Measurements from ENCODE around the gene DDX59.
"Not testable (repeated sequence)": the region's sequence is repeated elsewhere in the genome, so short reads cannot be mapped to it uniquely, and the experiment has no call there.

The DDX59 gene

DNA sequence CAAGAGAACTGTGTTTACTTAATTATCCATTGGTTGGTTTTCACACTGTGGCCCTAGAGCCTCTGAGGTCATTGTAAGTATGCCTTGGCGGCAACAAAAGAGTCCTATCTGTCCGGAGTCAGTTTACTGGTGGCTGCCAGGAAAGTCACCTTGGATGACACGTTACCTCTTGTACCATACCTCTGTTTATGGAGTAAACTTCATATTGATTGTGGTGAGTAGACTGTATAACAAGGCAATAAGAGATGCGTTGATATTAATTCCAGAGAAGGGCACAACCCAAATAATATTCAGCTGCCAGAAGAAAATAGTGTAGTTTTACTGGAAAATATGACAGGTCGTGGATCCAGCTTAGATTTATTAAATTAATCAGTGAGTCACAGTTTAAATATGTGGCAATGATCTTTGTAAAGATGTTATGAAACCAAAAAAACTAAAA lies 28.7 kb downstream of the DDX59 start:
- TF ChIP-seq, protein P1, sequence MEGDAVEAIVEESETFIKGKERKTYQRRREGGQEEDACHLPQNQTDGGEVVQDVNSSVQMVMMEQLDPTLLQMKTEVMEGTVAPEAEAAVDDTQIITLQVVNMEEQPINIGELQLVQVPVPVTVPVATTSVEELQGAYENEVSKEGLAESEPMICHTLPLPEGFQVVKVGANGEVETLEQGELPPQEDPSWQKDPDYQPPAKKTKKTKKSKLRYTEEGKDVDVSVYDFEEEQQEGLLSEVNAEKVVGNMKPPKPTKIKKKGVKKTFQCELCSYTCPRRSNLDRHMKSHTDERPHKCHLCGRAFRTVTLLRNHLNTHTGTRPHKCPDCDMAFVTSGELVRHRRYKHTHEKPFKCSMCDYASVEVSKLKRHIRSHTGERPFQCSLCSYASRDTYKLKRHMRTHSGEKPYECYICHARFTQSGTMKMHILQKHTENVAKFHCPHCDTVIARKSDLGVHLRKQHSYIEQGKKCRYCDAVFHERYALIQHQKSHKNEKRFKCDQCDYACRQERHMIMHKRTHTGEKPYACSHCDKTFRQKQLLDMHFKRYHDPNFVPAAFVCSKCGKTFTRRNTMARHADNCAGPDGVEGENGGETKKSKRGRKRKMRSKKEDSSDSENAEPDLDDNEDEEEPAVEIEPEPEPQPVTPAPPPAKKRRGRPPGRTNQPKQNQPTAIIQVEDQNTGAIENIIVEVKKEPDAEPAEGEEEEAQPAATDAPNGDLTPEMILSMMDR (IDR thresholded peaks at IDR 0.05; ENCODE audit: extremely low read depth, missing control alignments), result no peak
- DNase-seq (ENCODE audit: low spot score), result no peak

DNA sequence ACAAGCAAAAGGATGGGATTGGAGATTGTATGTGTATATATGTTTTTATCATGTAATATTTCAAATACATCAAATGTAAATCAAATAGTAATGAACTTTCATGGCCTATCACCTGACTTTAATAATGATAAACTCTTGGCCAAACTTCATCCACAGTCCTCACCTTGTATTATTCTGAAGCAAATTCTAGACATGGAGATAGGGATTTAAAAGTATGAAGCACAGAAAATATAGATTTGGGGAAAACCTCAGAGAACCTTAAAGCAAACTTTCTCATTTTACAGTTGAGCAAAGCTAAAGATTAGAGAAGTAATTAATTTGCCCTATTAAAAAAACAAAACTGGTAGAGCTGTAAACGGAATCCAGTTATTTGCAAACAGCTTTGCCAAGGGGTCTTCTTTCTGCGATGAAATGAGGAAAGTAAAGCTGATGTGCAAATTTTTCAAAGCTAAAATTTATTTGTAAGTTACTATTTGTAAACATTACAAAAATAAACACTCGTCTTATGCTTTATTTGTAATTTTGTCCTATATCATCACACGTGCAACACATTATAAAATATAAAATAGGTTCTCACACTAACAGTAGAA lies 29.2 kb downstream of the DDX59 start:
- no peak for DNase-seq (ENCODE audit: low spot score)
- TF ChIP-seq, protein P1 (IDR thresholded peaks at IDR 0.05; ENCODE audit: extremely low read depth, missing control alignments), result no peak

DNA sequence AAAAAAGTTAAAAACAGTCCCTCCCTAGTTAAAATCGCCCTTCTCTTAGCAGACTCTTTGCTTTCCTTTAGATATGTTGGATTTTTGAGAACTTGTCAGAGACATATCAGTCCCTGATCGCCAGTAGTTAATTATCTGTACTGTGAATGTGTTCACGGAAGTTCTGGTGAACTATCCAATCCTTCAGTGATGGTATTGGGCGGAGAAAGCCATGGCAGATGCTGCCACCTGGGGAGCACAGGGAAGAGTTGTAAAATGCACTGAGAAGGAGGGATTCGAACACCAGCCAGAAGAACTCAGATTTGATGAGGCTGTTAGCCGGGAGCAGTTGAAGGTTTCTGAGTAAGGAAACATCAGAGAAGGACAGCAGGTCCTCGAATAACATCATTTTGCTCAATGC lies 31.6 kb downstream of the DDX59 start:
- TF ChIP-seq, protein P1 (IDR thresholded peaks at IDR 0.05; ENCODE audit: extremely low read depth, missing control alignments), result no peak
- DNase-seq (ENCODE audit: low spot score), result no peak

DNA sequence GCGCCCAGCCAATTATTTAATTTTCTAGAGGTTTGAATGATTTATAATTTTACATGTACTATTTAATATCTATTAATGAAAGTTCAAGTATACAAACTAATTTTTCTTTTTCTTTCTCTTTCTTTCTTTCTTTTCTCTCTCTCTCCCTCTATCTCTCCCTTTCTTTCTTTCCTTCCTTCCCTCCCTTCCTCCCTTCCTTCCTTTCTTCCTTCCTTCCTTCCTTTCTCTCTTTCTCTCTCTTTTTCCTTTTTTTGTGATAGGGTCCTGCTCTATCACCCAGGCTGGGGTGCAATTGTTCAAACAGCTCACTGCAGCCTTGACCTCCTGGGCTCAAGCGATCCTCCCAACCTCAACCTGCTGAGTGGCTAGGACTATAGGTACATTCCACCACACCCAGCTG lies 33.0 kb downstream of the DDX59 start:
- TF ChIP-seq, protein P1 (IDR thresholded peaks at IDR 0.05; ENCODE audit: extremely low read depth, missing control alignments), result no peak
- no peak for DNase-seq (ENCODE audit: low spot score)

DNA sequence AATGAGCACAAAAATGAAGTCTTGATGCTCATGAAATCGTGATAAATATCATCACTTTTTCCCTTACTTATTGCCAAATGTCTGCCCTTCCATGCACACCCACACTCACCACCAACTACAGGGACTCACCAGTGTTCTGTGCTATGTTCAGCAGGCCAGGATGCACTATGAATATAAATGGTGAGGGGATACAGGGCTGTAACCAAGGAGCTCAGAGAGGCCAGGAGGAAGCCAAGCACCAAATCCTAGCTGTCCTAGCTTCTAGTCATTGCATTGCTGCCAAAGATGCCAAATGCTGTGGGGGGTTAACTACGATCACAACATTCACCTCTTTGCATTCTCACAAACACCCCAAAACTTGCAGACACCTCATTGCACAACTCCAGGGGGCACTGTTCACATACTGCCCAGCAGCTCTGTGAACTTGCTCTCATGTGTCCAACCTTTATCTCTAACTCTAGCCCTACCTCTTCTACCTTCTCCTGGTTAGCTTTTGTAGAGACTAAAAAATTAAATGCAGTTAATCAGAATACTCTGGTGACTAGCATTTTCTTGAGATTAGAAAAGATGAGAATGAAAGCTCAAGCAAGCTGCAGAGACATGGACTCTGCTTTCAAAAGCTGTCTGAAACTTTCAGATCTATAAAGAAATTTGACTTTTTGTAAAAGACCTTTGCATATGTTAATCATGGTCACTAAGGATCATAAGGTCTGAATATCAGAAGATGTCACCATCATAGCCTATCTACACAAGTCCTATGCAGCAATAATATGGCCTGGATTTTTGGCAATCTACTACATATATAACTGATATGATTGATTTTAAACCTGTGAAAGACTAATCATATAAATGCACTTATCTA lies 35.2 kb downstream of the DDX59 start:
- TF ChIP-seq, protein P1 (IDR thresholded peaks at IDR 0.05; ENCODE audit: extremely low read depth, missing control alignments), result no peak
- DNase-seq (ENCODE audit: low spot score), result no peak

DNA sequence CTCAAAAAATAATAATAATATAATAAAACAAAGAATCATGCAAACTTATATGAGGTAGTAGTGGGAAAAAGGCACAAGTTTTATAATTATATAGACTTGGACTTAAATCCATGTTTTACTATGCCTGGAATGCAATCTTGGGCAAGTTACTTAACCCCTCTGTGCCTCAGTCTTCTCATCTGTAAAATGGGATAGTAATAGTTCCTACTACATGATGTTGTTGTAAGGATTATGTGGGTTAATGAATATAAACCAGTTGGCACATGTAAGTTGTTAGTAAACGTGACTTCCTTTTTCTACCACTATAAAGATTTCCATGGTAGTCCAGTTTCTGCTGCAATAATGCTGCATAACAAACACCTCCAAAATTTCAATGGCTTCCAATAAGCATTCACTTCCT lies 38.3 kb downstream of the DDX59 start:
- TF ChIP-seq, protein P1 (IDR thresholded peaks at IDR 0.05; ENCODE audit: extremely low read depth, missing control alignments), result no peak

DNA sequence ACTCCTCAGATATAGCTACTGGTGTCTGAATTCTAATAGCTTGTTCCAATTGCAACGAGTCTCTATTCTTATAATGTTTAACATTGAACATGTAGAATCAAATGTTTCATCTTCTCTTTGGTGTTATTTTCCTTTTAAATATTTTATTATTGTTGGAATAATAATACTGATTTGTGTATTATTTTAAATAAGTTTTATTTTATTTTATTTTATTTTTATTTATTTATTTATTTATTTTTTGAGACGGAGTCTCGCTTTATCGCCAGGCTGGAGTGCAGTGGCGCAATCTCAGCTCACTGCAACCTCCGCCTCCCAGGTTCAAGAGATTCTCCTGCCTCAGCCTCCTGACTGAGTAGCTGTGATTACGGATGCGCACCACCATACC lies 39.2 kb downstream of the DDX59 start:
- DNase-seq (ENCODE audit: low spot score), result not testable (repeated sequence)

More for the DNA sequence above, 38.3 kb downstream of the DDX59 start:
- DNase-seq (ENCODE audit: low spot score), result no peak
